ENCODE measurements around the gene IGF2R. TPM values are rescaled to one million over a fixed set of nuclear protein-coding genes. Genes with fewer than 3 reads are reported as not detected.
A peak's percentile ranks its signal among the peaks of the same experiment; 100 is the strongest.

The IGF2R gene
- total RNA-seq, 1 donor from 2014 or later: 161 TPM

DNA sequence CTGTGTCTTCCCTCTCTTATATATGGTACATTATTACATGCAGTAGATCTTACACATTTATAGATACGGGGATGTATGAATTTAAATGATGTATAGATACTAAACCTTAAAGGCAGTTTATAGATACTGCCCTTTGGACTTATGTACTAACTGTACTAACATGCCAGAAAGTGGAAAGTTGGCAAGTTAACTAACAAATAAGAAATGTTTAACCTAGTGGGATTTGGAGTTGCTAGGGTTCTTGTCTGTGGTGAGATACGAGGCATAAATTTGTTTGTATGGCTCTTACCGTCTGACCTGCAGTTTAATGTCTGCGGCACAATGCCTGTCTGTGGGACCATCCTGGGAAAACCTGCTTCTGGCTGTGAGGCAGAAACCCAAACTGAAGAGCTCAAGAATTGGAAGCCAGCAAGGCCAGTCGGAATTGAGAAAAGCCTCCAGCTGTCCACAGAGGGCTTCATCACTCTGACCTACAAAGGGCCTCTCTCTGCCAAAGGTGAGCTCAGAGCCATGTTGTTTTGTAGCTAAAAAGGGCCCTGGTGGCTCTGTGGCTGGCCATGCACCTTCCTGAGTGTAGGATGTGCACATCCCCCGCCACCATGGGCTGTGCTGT, 89.8 kb downstream of the IGF2R start:
- H3K4me3 ChIP-seq (ENCODE audit: low read length in 3 of 3): no peak overlapping the region
- no peak overlapping the region for H3K9ac ChIP-seq (ENCODE audit: low read depth in 1 of 3, low read length in 3 of 3)
- no peaks in the 10 kb centered on the region for H3K9me3 ChIP-seq (ENCODE audit: control insufficient read depth in 3 of 3, low read length in 3 of 3)
- peaks cover 64 to 85% (median 80%) of the 10 kb centered on the region in 3 donors for H3K36me3 ChIP-seq (ENCODE audit: control insufficient read depth in 3 of 3, insufficient read depth in 3 of 3, low read length in 3 of 3)
- no peak overlapping the region for H3K27ac ChIP-seq (ENCODE audit: low read depth, low read length)
- H3K27me3 ChIP-seq (ENCODE audit: control insufficient read depth in 3 of 3, insufficient read depth in 3 of 3, low read length in 3 of 3): no peaks in the 10 kb centered on the region
- H3K4me1 ChIP-seq (ENCODE audit: control insufficient read depth in 3 of 3, insufficient read depth in 3 of 3, low read length in 3 of 3): peaks cover 0 to 14% (median 6%) of the 10 kb centered on the region in 3 donors

DNA sequence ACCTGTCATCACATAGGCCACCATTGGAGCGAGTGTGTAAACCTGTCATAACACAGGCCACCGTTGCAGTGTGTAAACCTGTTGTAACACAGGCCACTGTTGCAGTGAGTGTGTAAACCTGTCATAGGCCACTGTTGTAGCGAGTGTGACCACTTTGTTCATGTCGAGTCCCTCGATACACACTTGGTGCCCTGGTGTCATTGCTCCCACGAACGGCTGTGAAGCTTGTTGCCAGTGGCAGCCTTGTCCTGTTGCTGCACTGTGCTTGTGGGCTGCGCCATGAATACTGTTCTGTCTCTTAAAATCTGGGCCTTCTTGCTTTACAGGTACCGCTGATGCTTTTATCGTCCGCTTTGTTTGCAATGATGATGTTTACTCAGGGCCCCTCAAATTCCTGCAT, 91.3 kb downstream of the IGF2R start:
- peaks cover 6 to 24% (median 18%) of the 10 kb centered on the region in 3 donors for H3K4me1 ChIP-seq (ENCODE audit: control insufficient read depth in 3 of 3, insufficient read depth in 3 of 3, low read length in 3 of 3)
- H3K9ac ChIP-seq (ENCODE audit: low read depth in 1 of 3, low read length in 3 of 3): no peak overlapping the region
- H3K36me3 ChIP-seq (ENCODE audit: control insufficient read depth in 3 of 3, insufficient read depth in 3 of 3, low read length in 3 of 3): peaks cover 56 to 83% (median 80%) of the 10 kb centered on the region in 3 donors
- no peaks in the 10 kb centered on the region for H3K9me3 ChIP-seq (ENCODE audit: control insufficient read depth in 3 of 3, low read length in 3 of 3)
- no peak overlapping the region for H3K4me3 ChIP-seq (ENCODE audit: low read length in 3 of 3)
- H3K27ac ChIP-seq (ENCODE audit: low read depth, low read length): no peak overlapping the region
- no peaks in the 10 kb centered on the region for H3K27me3 ChIP-seq (ENCODE audit: control insufficient read depth in 3 of 3, insufficient read depth in 3 of 3, low read length in 3 of 3)

DNA sequence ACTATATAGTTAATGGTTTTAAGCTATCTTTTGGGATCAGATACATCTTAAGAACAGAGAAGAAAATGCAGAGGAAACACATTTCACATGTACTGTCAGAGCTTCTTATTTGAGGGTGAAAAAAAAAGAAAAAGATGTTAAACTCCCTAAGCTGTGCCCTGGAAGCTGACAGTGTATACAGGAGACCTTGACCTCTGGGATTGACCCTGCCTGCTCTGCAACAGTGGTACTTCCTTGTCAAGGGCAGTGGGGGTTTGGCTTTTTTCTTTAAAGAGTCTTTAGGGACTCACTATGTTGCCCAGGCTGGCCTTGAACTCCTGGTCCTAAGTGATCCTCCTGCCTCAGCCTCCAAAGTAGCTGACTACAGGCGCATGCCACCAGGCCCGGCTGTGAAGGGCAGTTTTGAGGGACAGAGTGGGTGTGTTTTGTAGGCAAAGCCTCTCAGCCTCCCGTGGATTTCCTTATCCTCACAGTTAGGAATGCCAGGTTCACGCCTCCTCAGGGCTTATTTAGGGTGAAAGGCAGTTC, 92.1 kb downstream of the IGF2R start:
- Histone ChIP-seq H3K9ac (ENCODE audit: low read depth in 1 of 3, low read length in 3 of 3) (no peak overlapping the region), H3K4me3 (ENCODE audit: low read length in 3 of 3) (no peak overlapping the region), H3K36me3 (ENCODE audit: control insufficient read depth in 3 of 3, insufficient read depth in 3 of 3, low read length in 3 of 3) (peaks cover 49 to 77% (median 73%) of the 10 kb centered on the region in 3 donors), H3K27me3 (ENCODE audit: control insufficient read depth in 3 of 3, insufficient read depth in 3 of 3, low read length in 3 of 3) (no peaks in the 10 kb centered on the region), H3K27ac (ENCODE audit: low read depth, low read length) (no peak overlapping the region), H3K4me1 (ENCODE audit: control insufficient read depth in 3 of 3, insufficient read depth in 3 of 3, low read length in 3 of 3) (peaks cover 6 to 24% (median 19%) of the 10 kb centered on the region in 3 donors), H3K9me3 (ENCODE audit: control insufficient read depth in 3 of 3, low read length in 3 of 3) (no peaks in the 10 kb centered on the region)

DNA sequence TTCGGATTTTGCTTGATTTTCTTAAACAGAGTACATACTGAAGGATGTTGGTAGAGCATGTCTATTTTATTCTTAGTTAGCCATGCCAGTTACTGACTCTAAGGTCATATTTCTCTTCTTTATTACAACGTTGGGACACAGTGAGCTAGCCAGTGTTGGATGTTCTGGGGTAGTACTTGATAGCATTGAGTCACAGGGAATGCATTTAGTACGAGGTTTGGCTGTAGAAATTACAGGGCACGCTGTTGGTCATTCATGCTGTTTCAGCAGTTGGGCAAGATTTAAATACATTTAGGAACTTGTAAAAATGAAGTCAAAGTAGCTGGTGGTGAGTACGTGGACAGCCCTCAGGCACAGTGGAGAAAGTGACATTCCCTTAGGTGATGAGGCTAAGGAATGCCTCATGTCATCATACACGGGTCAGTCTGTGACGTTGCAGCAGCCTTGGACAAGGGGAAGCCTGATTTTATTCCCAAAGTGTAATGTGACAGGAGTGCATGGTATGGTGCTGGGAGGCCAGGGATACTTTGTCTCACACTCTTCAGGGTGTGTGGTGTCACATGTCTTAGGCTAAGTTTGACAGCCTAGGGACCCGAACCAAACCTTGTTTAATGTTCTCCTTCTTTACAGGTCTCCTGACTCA, 95.0 kb downstream of the IGF2R start:
- peaks cover 6 to 19% (median 17%) of the 10 kb centered on the region in 3 donors for H3K4me1 ChIP-seq (ENCODE audit: control insufficient read depth in 3 of 3, insufficient read depth in 3 of 3, low read length in 3 of 3)
- H3K9ac ChIP-seq (ENCODE audit: low read depth in 1 of 3, low read length in 3 of 3): peak overlapping the region in 2 of 3 donors; percentile 15 to 64
- H3K27me3 ChIP-seq (ENCODE audit: control insufficient read depth in 3 of 3, insufficient read depth in 3 of 3, low read length in 3 of 3): no peaks in the 10 kb centered on the region
- H3K36me3 ChIP-seq (ENCODE audit: control insufficient read depth in 3 of 3, insufficient read depth in 3 of 3, low read length in 3 of 3): peaks cover 45 to 74% (median 62%) of the 10 kb centered on the region in 3 donors
- no peaks in the 10 kb centered on the region for H3K9me3 ChIP-seq (ENCODE audit: control insufficient read depth in 3 of 3, low read length in 3 of 3)
- peak overlapping the region; percentile 59 for H3K27ac ChIP-seq (ENCODE audit: low read depth, low read length)
- peak overlapping the region in 2 of 3 donors; percentile 1 to 24 for H3K4me3 ChIP-seq (ENCODE audit: low read length in 3 of 3)

DNA sequence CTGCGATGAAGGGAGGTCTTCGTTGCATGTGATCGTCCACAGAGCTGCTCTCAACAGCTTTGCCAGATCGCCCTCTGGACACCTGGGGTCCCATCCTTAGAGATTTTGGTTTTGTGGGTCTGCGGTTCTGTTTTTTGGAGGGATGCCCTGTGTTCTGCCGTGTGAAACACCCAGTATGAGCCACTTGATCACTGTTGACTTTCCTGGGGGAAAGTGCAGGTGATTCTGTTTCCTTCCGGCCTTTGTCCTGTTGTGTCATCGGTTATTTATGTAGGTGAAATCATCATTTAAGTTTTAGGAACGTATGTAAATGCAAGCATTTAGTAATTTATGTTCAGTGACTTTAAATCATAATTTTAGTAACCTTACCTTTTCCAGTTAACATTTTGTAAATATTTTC, 96.3 kb downstream of the IGF2R start:
- H3K27ac ChIP-seq (ENCODE audit: low read depth, low read length): no peak overlapping the region
- H3K27me3 ChIP-seq (ENCODE audit: control insufficient read depth in 3 of 3, insufficient read depth in 3 of 3, low read length in 3 of 3): no peaks in the 10 kb centered on the region
- H3K4me3 ChIP-seq (ENCODE audit: low read length in 3 of 3): no peak overlapping the region
- no peak overlapping the region for H3K9ac ChIP-seq (ENCODE audit: low read depth in 1 of 3, low read length in 3 of 3)
- peaks cover 45 to 74% (median 63%) of the 10 kb centered on the region in 3 donors for H3K36me3 ChIP-seq (ENCODE audit: control insufficient read depth in 3 of 3, insufficient read depth in 3 of 3, low read length in 3 of 3)
- H3K9me3 ChIP-seq (ENCODE audit: control insufficient read depth in 3 of 3, low read length in 3 of 3): no peaks in the 10 kb centered on the region
- H3K4me1 ChIP-seq (ENCODE audit: control insufficient read depth in 3 of 3, insufficient read depth in 3 of 3, low read length in 3 of 3): peaks cover 6 to 19% (median 14%) of the 10 kb centered on the region in 3 donors

DNA sequence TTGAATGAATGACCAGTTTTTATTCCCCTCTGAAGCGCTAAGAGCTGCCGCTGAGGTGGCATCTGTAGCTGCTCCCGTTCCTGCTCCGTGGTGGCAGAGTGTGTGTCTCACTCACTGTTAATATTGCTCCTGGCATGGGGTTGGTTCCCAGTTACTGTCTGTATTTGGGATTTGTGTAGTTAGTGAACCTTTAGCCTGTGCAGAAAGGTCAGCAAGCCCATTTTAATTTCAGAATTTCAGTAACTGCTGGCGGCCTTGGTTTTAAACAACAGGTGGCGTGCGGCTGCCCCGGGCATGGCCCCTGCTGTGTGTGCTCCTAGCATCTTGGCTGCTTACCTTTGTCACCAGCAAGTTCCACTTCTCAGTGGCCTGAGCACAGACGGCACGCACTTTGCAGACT, 98.7 kb downstream of the IGF2R start:
- no peak overlapping the region for H3K27ac ChIP-seq (ENCODE audit: low read depth, low read length)
- H3K27me3 ChIP-seq (ENCODE audit: control insufficient read depth in 3 of 3, insufficient read depth in 3 of 3, low read length in 3 of 3): no peaks in the 10 kb centered on the region
- H3K9me3 ChIP-seq (ENCODE audit: control insufficient read depth in 3 of 3, low read length in 3 of 3): no peaks in the 10 kb centered on the region
- H3K4me1 ChIP-seq (ENCODE audit: control insufficient read depth in 3 of 3, insufficient read depth in 3 of 3, low read length in 3 of 3): peaks cover 6 to 19% (median 14%) of the 10 kb centered on the region in 3 donors
- H3K4me3 ChIP-seq (ENCODE audit: low read length in 3 of 3): no peak overlapping the region
- peaks cover 54 to 76% (median 67%) of the 10 kb centered on the region in 3 donors for H3K36me3 ChIP-seq (ENCODE audit: control insufficient read depth in 3 of 3, insufficient read depth in 3 of 3, low read length in 3 of 3)
- H3K9ac ChIP-seq (ENCODE audit: low read depth in 1 of 3, low read length in 3 of 3): no peak overlapping the region

DNA sequence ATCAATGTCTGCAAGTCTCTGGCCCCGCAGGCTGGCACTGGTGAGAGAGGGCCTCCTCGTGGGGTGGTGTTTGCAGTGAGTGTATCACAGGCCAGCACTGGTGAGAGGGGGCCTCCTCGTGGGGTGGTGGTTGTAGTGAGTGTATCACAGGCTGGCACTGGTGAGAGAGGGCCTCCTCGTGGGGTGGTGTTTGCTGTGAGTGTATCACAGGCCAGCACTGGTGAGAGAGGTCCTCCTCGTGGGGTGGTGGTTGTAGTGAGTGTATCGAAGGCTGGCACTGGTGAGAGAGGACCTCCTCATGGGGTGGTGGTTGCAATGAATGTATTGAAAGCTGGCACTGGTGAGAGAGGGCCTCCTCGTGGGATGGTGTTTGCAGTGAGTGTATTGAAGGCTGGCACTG, 99.5 kb downstream of the IGF2R start:
- H3K27ac ChIP-seq (ENCODE audit: low read depth, low read length): no peak overlapping the region

DNA sequence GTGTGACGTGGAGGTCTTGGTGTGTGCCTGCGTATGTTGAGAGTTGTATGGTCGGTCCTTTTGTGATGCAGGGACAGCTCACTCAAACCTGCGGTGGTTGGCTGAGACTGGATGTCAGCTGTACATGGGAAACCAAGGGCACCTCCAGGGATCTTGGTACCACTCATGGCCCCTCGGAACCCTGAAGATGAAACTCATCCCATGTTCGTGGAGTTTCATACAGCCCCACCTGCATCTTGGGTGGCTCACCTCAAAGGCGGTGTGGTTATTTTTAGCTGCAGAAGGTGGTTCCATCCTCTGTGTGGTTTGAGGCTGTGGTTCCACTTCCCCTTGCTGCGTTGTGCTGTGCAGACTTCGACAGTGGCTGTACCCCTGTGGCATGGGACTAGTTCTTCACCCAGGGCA, 100.2 kb downstream of the IGF2R start:
- no peaks in the 10 kb centered on the region for H3K27me3 ChIP-seq (ENCODE audit: control insufficient read depth in 3 of 3, insufficient read depth in 3 of 3, low read length in 3 of 3)
- H3K27ac ChIP-seq (ENCODE audit: low read depth, low read length): no peak overlapping the region
- H3K4me3 ChIP-seq (ENCODE audit: low read length in 3 of 3): no peak overlapping the region
- H3K9ac ChIP-seq (ENCODE audit: low read depth in 1 of 3, low read length in 3 of 3): no peak overlapping the region
- no peaks in the 10 kb centered on the region for H3K9me3 ChIP-seq (ENCODE audit: control insufficient read depth in 3 of 3, low read length in 3 of 3)
- peaks cover 6 to 10% (median 10%) of the 10 kb centered on the region in 3 donors for H3K4me1 ChIP-seq (ENCODE audit: control insufficient read depth in 3 of 3, insufficient read depth in 3 of 3, low read length in 3 of 3)
- H3K36me3 ChIP-seq (ENCODE audit: control insufficient read depth in 3 of 3, insufficient read depth in 3 of 3, low read length in 3 of 3): peaks cover 69 to 80% (median 75%) of the 10 kb centered on the region in 3 donors

More for the DNA sequence above, 99.5 kb downstream of the IGF2R start:
- H3K4me1 ChIP-seq (ENCODE audit: control insufficient read depth in 3 of 3, insufficient read depth in 3 of 3, low read length in 3 of 3): peaks cover 6 to 15% (median 11%) of the 10 kb centered on the region in 3 donors
- no peaks in the 10 kb centered on the region for H3K9me3 ChIP-seq (ENCODE audit: control insufficient read depth in 3 of 3, low read length in 3 of 3)
- no peak overlapping the region for H3K9ac ChIP-seq (ENCODE audit: low read depth in 1 of 3, low read length in 3 of 3)
- no peaks in the 10 kb centered on the region for H3K27me3 ChIP-seq (ENCODE audit: control insufficient read depth in 3 of 3, insufficient read depth in 3 of 3, low read length in 3 of 3)
- H3K4me3 ChIP-seq (ENCODE audit: low read length in 3 of 3): no peak overlapping the region
- H3K36me3 ChIP-seq (ENCODE audit: control insufficient read depth in 3 of 3, insufficient read depth in 3 of 3, low read length in 3 of 3): peaks cover 62 to 78% (median 73%) of the 10 kb centered on the region in 3 donors

DNA sequence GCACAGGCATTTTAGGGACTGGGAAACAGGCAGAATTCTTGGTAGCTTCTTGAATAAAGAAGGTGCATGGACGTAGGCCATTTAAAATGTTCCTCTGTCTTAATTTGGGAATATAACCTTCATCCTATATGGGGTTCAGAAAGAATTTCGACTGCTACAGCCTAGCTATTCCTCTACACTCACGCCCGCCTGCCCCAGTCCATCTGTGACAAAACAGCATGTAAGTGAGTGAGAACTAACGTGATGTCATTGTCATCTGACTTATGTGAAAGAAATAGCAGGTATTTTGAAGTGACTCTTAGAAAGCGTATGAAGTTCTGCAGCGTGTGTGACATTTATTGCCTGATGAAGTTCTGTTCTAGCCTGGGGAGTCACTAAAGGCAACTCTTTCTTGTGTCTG, 100.6 kb downstream of the IGF2R start:
- Histone ChIP-seq H3K27ac (ENCODE audit: low read depth, low read length) (no peak overlapping the region), H3K4me1 (ENCODE audit: control insufficient read depth in 3 of 3, insufficient read depth in 3 of 3, low read length in 3 of 3) (peaks cover 6 to 7% (median 6%) of the 10 kb centered on the region in 3 donors), H3K36me3 (ENCODE audit: control insufficient read depth in 3 of 3, insufficient read depth in 3 of 3, low read length in 3 of 3) (peaks cover 70 to 82% (median 74%) of the 10 kb centered on the region in 3 donors), H3K9me3 (ENCODE audit: control insufficient read depth in 3 of 3, low read length in 3 of 3) (no peaks in the 10 kb centered on the region), H3K4me3 (ENCODE audit: low read length in 3 of 3) (no peak overlapping the region), H3K9ac (ENCODE audit: low read depth in 1 of 3, low read length in 3 of 3) (no peak overlapping the region), H3K27me3 (ENCODE audit: control insufficient read depth in 3 of 3, insufficient read depth in 3 of 3, low read length in 3 of 3) (no peaks in the 10 kb centered on the region)

DNA sequence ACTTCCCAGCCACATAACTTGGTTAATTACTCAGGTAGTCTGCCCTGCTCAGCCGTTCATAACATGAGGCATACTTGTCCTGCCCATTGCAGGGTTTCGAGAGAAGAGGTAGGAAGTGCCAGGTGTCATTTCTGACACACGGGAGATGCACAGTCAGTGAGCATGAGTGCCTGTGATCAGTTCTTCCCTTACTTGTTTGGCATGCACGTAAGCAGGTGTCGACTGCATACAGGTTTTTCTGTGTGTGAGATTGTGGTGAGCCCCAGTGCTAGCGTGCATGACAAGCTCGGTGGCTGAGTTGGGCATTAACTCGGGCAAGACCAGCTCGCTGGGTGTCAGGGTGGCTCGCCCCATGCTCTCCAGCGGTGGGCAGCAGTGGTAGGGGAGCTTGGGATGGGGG, 101.5 kb downstream of the IGF2R start:
- Histone ChIP-seq H3K27ac (ENCODE audit: low read depth, low read length) (no peak overlapping the region), H3K27me3 (ENCODE audit: control insufficient read depth in 3 of 3, insufficient read depth in 3 of 3, low read length in 3 of 3) (no peaks in the 10 kb centered on the region), H3K36me3 (ENCODE audit: control insufficient read depth in 3 of 3, insufficient read depth in 3 of 3, low read length in 3 of 3) (peaks cover 70 to 84% (median 71%) of the 10 kb centered on the region in 3 donors), H3K4me1 (ENCODE audit: control insufficient read depth in 3 of 3, insufficient read depth in 3 of 3, low read length in 3 of 3) (no peaks in the 10 kb centered on the region), H3K4me3 (ENCODE audit: low read length in 3 of 3) (no peak overlapping the region), H3K9ac (ENCODE audit: low read depth in 1 of 3, low read length in 3 of 3) (no peak overlapping the region), H3K9me3 (ENCODE audit: control insufficient read depth in 3 of 3, low read length in 3 of 3) (no peaks in the 10 kb centered on the region)
